ENCODE measurements around the gene DTNB.

Gene DTNB

GRCh38 chr2:25529034-25529433 is 144.3 kb downstream of the DTNB start:
- Histone ChIP-seq H3K9me3 (ENCODE audit: control insufficient read depth, insufficient read depth, low read depth, low read length) (no peaks in the 10 kb centered on the region), H3K36me3 (ENCODE audit: control insufficient read depth in 2 of 2, insufficient read depth in 1 of 2, low read length in 2 of 2) (no peaks in the 10 kb centered on the region; a peak in 1 of 3 replicates), H3K4me3 (ENCODE audit: low read depth, low read length) (no peak overlapping the region), H3K27ac (ENCODE audit: extremely low read depth, low read depth, low read length) (no peak overlapping the region), H3K4me1 (ENCODE audit: control insufficient read depth, insufficient read depth, low read length) (no peaks in the 10 kb centered on the region)
- ChIA-PET CTCF (interaction anchor here (0.6 to 1.0 kb wide), 2 partner anchors 166 to 301 kb away, joined by 3 read pairs; no protein-coding TSS in a partner anchor), POLR2A (no interaction called here)
- TF ChIP-seq ZNF37A (tag by site-specific recombination; IDR thresholded peaks at IDR 0.05) (no peak), ZNF549 (tag by site-specific recombination; IDR thresholded peaks at IDR 0.05) (no peak), SP2 (tag by site-specific recombination; IDR thresholded peaks at IDR 0.05) (no peak), ZNF501 (tag by site-specific recombination; IDR thresholded peaks at IDR 0.05) (no peak), YY1 (tag by site-specific recombination; IDR thresholded peaks at IDR 0.05) (no peak), ZNF571 (tag by site-specific recombination; IDR thresholded peaks at IDR 0.05) (no peak), MEIS1 (CRISPR knock-in tag; IDR thresholded peaks at IDR 0.05; ENCODE audit: borderline replicate concordance) (no peak), ZNF23 (tag by site-specific recombination; IDR thresholded peaks at IDR 0.05; ENCODE audit: borderline replicate concordance) (no peak), SP7 (tag by site-specific recombination; IDR thresholded peaks at IDR 0.05) (no peak), ZSCAN4 (tag by site-specific recombination; IDR thresholded peaks at IDR 0.05) (no peak), YY2 (tag by site-specific recombination; IDR thresholded peaks at IDR 0.05) (no peak), ZFP37 (tag by site-specific recombination; IDR thresholded peaks at IDR 0.05) (no peak), ZXDB (tag by site-specific recombination; IDR thresholded peaks at IDR 0.05) (no peak), ZNF530 (tag by site-specific recombination; IDR thresholded peaks at IDR 0.05; ENCODE audit: low read depth) (no peak), ZNF747 (tag by site-specific recombination; IDR thresholded peaks at IDR 0.05) (no peak), ZNF843 (tag by site-specific recombination; IDR thresholded peaks at IDR 0.05) (no peak), ZBTB17 (tag by site-specific recombination; IDR thresholded peaks at IDR 0.05) (no peak), ZNF362 (tag by site-specific recombination; IDR thresholded peaks at IDR 0.05) (no peak)
- TF ChIP-seq, protein P1, sequence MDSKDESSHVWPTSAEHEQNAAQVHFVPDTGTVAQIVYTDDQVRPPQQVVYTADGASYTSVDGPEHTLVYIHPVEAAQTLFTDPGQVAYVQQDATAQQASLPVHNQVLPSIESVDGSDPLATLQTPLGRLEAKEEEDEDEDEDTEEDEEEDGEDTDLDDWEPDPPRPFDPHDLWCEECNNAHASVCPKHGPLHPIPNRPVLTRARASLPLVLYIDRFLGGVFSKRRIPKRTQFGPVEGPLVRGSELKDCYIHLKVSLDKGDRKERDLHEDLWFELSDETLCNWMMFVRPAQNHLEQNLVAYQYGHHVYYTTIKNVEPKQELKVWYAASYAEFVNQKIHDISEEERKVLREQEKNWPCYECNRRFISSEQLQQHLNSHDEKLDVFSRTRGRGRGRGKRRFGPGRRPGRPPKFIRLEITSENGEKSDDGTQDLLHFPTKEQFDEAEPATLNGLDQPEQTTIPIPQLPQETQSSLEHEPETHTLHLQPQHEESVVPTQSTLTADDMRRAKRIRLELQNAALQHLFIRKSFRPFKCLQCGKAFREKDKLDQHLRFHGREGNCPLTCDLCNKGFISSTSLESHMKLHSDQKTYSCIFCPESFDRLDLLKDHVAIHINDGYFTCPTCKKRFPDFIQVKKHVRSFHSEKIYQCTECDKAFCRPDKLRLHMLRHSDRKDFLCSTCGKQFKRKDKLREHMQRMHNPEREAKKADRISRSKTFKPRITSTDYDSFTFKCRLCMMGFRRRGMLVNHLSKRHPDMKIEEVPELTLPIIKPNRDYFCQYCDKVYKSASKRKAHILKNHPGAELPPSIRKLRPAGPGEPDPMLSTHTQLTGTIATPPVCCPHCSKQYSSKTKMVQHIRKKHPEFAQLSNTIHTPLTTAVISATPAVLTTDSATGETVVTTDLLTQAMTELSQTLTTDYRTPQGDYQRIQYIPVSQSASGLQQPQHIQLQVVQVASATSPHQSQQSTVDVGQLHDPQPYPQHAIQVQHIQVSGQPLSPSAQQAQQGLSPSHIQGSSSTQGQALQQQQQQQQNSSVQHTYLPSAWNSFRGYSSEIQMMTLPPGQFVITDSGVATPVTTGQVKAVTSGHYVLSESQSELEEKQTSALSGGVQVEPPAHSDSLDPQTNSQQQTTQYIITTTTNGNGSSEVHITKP (tag by site-specific recombination; IDR thresholded peaks at IDR 0.05): no peak
- TF ChIP-seq, protein P2, sequence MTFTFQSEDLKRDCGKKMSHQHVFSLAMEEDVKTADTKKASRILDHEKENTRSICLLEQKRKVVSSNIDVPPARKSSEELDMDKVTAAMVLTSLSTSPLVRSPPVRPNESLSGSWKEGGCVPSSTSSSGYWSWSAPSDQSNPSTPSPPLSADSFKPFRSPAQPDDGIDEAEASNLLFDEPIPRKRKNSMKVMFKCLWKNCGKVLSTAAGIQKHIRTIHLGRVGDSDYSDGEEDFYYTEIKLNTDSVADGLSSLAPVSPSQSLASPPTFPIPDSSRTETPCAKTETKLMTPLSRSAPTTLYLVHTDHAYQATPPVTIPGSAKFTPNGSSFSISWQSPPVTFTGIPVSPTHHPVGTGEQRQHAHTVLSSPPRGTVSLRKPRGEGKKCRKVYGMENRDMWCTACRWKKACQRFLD (tag by site-specific recombination; IDR thresholded peaks at IDR 0.05): no peak

DNA sequence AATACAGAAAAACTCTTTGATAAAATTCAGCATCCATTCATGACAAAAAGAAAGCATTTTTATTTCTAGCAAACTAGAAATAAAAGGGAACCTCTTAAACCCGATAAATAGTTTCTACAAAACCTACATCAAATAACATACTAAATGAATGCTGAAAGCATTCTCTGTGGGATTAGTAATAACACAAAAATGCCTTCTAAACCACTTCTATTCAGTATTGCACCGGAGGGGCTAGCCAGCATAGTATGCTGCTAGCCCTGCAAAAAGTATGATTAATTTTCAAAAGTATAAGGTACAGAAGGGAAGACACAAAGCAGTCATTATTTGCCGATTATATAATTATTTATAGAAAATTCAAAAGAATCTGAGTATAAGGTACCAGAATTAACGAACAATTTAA is 145.2 kb downstream of the DTNB start:
- H3K4me3 ChIP-seq (ENCODE audit: low read depth, low read length): no peak overlapping the region
- no peak overlapping the region for H3K27ac ChIP-seq (ENCODE audit: extremely low read depth, low read depth, low read length)
- H3K9me3 ChIP-seq (ENCODE audit: control insufficient read depth, insufficient read depth, low read depth, low read length): no peaks in the 10 kb centered on the region
- ChIA-PET POLR2A (no interaction called here), CTCF (interaction anchor here (1.0 kb wide), 1 partner anchor 166 kb away, joined by 3 read pairs; no protein-coding TSS in a partner anchor)
- H3K36me3 ChIP-seq (ENCODE audit: control insufficient read depth in 2 of 2, insufficient read depth in 1 of 2, low read length in 2 of 2): no peaks in the 10 kb centered on the region; a peak in 1 of 3 replicates
- H3K4me1 ChIP-seq (ENCODE audit: control insufficient read depth, insufficient read depth, low read length): no peaks in the 10 kb centered on the region
- TF ChIP-seq ZFP41 (tag by site-specific recombination; IDR thresholded peaks at IDR 0.05; ENCODE audit: borderline replicate concordance) (no peak), HOXD13 (CRISPR knock-in tag; IDR thresholded peaks at IDR 0.05; ENCODE audit: borderline replicate concordance) (no peak), ZBTB20 (tag by site-specific recombination; IDR thresholded peaks at IDR 0.05) (no peak), ZFP3 (tag by site-specific recombination; IDR thresholded peaks at IDR 0.05; ENCODE audit: low read depth) (no peak), ZIC2 (tag by site-specific recombination; IDR thresholded peaks at IDR 0.05) (no peak), ZNF677 (tag by site-specific recombination; IDR thresholded peaks at IDR 0.05) (no peak), ZNF366 (tag by site-specific recombination; conservative IDR thresholded peaks at IDR 0.05) (no peak), KLF16 (tag by site-specific recombination; IDR thresholded peaks at IDR 0.05) (no peak), ZNF114 (tag by site-specific recombination; IDR thresholded peaks at IDR 0.05) (no peak)
- TF ChIP-seq, protein P3, sequence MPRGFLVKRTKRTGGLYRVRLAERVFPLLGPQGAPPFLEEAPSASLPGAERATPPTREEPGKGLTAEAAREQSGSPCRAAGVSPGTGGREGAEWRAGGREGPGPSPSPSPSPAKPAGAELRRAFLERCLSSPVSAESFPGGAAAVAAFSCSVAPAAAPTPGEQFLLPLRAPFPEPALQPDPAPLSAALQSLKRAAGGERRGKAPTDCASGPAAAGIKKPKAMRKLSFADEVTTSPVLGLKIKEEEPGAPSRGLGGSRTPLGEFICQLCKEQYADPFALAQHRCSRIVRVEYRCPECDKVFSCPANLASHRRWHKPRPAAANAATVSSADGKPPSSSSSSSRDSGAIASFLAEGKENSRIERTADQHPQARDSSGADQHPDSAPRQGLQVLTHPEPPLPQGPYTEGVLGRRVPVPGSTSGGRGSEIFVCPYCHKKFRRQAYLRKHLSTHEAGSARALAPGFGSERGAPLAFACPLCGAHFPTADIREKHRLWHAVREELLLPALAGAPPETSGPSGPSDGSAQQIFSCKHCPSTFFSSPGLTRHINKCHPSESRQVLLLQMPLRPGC (tag by site-specific recombination; IDR thresholded peaks at IDR 0.05): no peak
